H9 (cell line): Measurements from ENCODE around the gene TELO2. TPM values are rescaled to one million over a fixed set of nuclear protein-coding genes. Genes with fewer than 3 reads are reported as not detected.
A peak's percentile ranks its signal among the peaks of the same experiment; 100 is the strongest.

Experiments used
- DNase-seq: peaks from one replicate; pipeline ENCODE4 v3.0.0-alpha.2; 2017
- H2AFZ ChIP-seq: one replicate; pipeline ENCODE4 v1.6.1; 2013; ENCODE audit warnings: mild to moderate bottlenecking, low read length, control low read depth, moderate library complexity
- H2AK5ac ChIP-seq: 2 replicates; pipeline ENCODE4 v1.6.1; 2013; ENCODE audit warnings: low read length, control low read depth, mixed read lengths; ENCODE audit not compliant: insufficient read length
- H2BK120ac ChIP-seq: one replicate; pipeline ENCODE4 v1.6.1; 2013; ENCODE audit warnings: low read depth, mild to moderate bottlenecking, low read length, control low read depth, inconsistent platforms; ENCODE audit not compliant: poor library complexity, severe bottlenecking
- H2BK12ac ChIP-seq: 2 replicates; pipeline ENCODE4 v1.6.1; 2013; ENCODE audit warnings: low read length, control low read depth, mixed read lengths, low read depth; ENCODE audit not compliant: insufficient read length
- H2BK15ac ChIP-seq: 2 replicates; pipeline ENCODE4 v1.6.1; 2013; ENCODE audit warnings: low read depth, low read length, control low read depth
- H2BK20ac ChIP-seq: one replicate; pipeline ENCODE4 v1.6.1; 2013; ENCODE audit warnings: low read depth, mild to moderate bottlenecking, low read length, control low read depth, inconsistent platforms; ENCODE audit not compliant: poor library complexity, severe bottlenecking
- H2BK5ac ChIP-seq: 2 replicates; pipeline ENCODE4 v1.6.1; 2013; ENCODE audit warnings: low read length, control low read depth, mixed read lengths; ENCODE audit not compliant: insufficient read length
- H3K14ac ChIP-seq: 2 replicates; pipeline ENCODE4 v1.6.1; 2013; ENCODE audit warnings: low read length, control low read depth; ENCODE audit not compliant: insufficient read depth
- H3K18ac ChIP-seq: 2 replicates; pipeline ENCODE4 v1.6.1; 2013; ENCODE audit warnings: low read depth, mild to moderate bottlenecking, mixed read lengths, low read length, control low read depth; ENCODE audit not compliant: insufficient read length
- H3K23ac ChIP-seq: 2 replicates; pipeline ENCODE4 v1.6.1; 2013; ENCODE audit warnings: low read length, control low read depth, mixed read lengths, low read depth; ENCODE audit not compliant: insufficient read length
- H3K23me2 ChIP-seq: 2 replicates; pipeline ENCODE4 v1.6.1; 2013; ENCODE audit warnings: low read depth, mild to moderate bottlenecking, mixed read lengths, low read length, control low read depth; ENCODE audit not compliant: insufficient read length, poor library complexity, severe bottlenecking
- H3K27ac ChIP-seq: 2 replicates; pipeline ENCODE4 v1.5.1; 2013; ENCODE audit warnings: low read length, control low read depth, mixed read lengths, low read depth; ENCODE audit not compliant: insufficient read length
- H3K27me3 ChIP-seq: 2 replicates; pipeline ENCODE4 v1.6.1; 2013; ENCODE audit warnings: low read length, control low read depth, inconsistent platforms; ENCODE audit not compliant: insufficient read depth
- H3K4ac ChIP-seq: 2 replicates; pipeline ENCODE4 v1.6.1; 2013; ENCODE audit warnings: low read depth, mild to moderate bottlenecking, control low read depth, inconsistent platforms, low read length, moderate library complexity
- H3K4me1 ChIP-seq: 2 replicates; pipeline ENCODE4 v1.6.1; 2013; ENCODE audit warnings: low read length, control low read depth, inconsistent platforms; ENCODE audit not compliant: insufficient read depth
- H3K4me2 ChIP-seq: 2 replicates; pipeline ENCODE4 v1.6.1; 2013; ENCODE audit warnings: low read length, control low read depth, mixed read lengths; ENCODE audit not compliant: insufficient read length, insufficient read depth
- H3K56ac ChIP-seq: 2 replicates; pipeline ENCODE4 v1.6.1; 2013; ENCODE audit warnings: low read depth, mild to moderate bottlenecking, mixed read lengths, low read length, control low read depth; ENCODE audit not compliant: insufficient read length
- H3K79me1 ChIP-seq: 2 replicates; pipeline ENCODE4 v1.6.1; 2013; ENCODE audit warnings: low read depth, mild to moderate bottlenecking, moderate library complexity, low read length, control low read depth, inconsistent platforms; ENCODE audit not compliant: insufficient read depth, poor library complexity, severe bottlenecking
- H3K79me2 ChIP-seq: 2 replicates; pipeline ENCODE4 v1.6.1; 2013; ENCODE audit warnings: low read length, control low read depth, inconsistent platforms; ENCODE audit not compliant: insufficient read depth
- H3K9ac ChIP-seq: 2 replicates; pipeline ENCODE4 v1.6.1; 2013; ENCODE audit warnings: low read length, control low read depth, mixed read lengths; ENCODE audit not compliant: insufficient read length; ENCODE audit errors: extremely low read depth
- H3K9me3 ChIP-seq: one replicate; pipeline ENCODE4 v1.6.1; 2013; ENCODE audit warnings: low read depth, low read length, inconsistent platforms; ENCODE audit not compliant: control insufficient read depth
- H3T11ph ChIP-seq: one replicate; pipeline ENCODE4 v1.6.1; 2013; ENCODE audit warnings: mild to moderate bottlenecking, low read length, control low read depth, inconsistent platforms
- H4K20me1 ChIP-seq: one replicate; pipeline ENCODE4 v1.6.1; 2013; ENCODE audit not compliant: control insufficient read depth, insufficient read length, insufficient read depth
- H4K5ac ChIP-seq: 2 replicates; pipeline ENCODE4 v1.6.1; 2013; ENCODE audit warnings: low read depth, mild to moderate bottlenecking, mixed read lengths, low read length, control low read depth; ENCODE audit not compliant: insufficient read length
- H4K8ac ChIP-seq: replicated peaks from 2 replicates; pipeline ENCODE4 v1.6.1; 2013; ENCODE audit warnings: low read length, control low read depth, mixed read lengths, low read depth; ENCODE audit not compliant: insufficient read length
- H4K91ac ChIP-seq: 2 replicates; pipeline ENCODE4 v1.6.1; 2013; ENCODE audit warnings: low read depth, mild to moderate bottlenecking, moderate library complexity, mixed read lengths, low read length, control low read depth; ENCODE audit not compliant: insufficient read length
- H3K27ac Mint-ChIP-seq, 3 experiments: 2 replicates in 2 of 3; 3 replicates in 1 of 3; pipeline ENCODE4 v1.8.0; 2020 to 2021; ENCODE audit warnings: mixed read lengths in 3 of 3, mild to moderate bottlenecking in 1 of 3, moderate library complexity in 1 of 3
- H3K27me3 Mint-ChIP-seq: 2 replicates; pipeline ENCODE4 v1.8.0; 2021; ENCODE audit warnings: low read depth, mild to moderate bottlenecking, moderate library complexity, mixed read lengths
- H3K36me3 Mint-ChIP-seq, 3 experiments: 2 replicates in 2 of 3; 3 replicates in 1 of 3; pipeline ENCODE4 v1.8.0; 2020 to 2021; ENCODE audit warnings: low read depth in 3 of 3, mixed read lengths in 3 of 3; ENCODE audit not compliant: insufficient read depth in 1 of 3
- H3K4me1 Mint-ChIP-seq, 2 experiments: 2 replicates each; pipeline ENCODE4 v1.8.0; 2020; ENCODE audit warnings: mixed read lengths in 2 of 2
- H3K4me3 Mint-ChIP-seq, 2 experiments: 2 replicates in 1 of 2; 3 replicates in 1 of 2; pipeline ENCODE4 v1.8.0; 2020 to 2021; ENCODE audit warnings: mild to moderate bottlenecking in 2 of 2, mixed read lengths in 2 of 2, moderate library complexity in 1 of 2
- H3K9me3 Mint-ChIP-seq, 2 experiments: 2 replicates in 1 of 2; 3 replicates in 1 of 2; pipeline ENCODE4 v1.8.0; 2020; ENCODE audit warnings: mild to moderate bottlenecking in 2 of 2, mixed read lengths in 2 of 2, moderate library complexity in 1 of 2
- WGBS: extraction: QIAGEN DNeasy Blood & Tissue Kit; methylation state at CpG from one replicate; pipeline ENCODE4 v1.1.7; 2013; ENCODE audit warnings: missing lambda C conversion rate, low lambda C conversion rate, mixed read lengths; ENCODE audit not compliant: insufficient read length; ENCODE audit errors: extremely low coverage; 5-methylcytosine and 5-hydroxymethylcytosine counted together
- total RNA-seq: library from RNA; stranded (reverse); gene quantifications from 2 replicates; pipeline ENCODE4 v1.2.1, GENCODE V29; 2021
- TF ChIP-seq, protein P1 (sequence below): fragments of 200-600 bp; sonication (generic); conservative IDR thresholded peaks from 3 replicates; pipeline ENCODE4 v1.8.0; 2021; ENCODE audit warnings: antibody characterized with exemption, mild to moderate bottlenecking

Gene TELO2
- total RNA-seq, 1 experiment from 2014 or later: 98.9 TPM

DNA sequence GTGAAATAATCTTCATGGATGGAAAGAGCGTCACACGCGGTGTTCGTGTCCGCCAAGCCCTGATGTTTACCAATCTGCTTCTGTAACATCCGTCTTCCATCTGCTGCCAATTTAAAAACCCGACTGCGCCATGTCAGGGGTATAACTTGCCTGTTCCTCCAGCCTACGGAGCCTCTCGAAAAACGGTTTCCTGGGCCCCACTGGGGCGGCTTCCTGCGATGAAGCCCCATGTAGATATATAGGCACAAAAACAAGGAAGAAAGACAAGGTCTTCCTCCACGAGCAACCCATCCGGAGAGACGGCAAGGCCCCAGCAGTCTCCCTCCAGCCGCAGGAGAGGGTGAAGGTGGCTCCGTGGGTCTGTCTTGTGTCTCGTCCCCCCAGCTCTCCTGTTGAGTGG is 4.5 kb upstream of the TELO2 start, which contains the start of gene PTX4:
TSS of gene PTX4 (minus strand) at position 326 of the 400 bp plus-strand sequence. CDS start at position 291, 35 bp downstream.
- Mint-ChIP-seq H3K4me1 (peaks cover 4 to 7% of the 10 kb centered on the region in 2 experiments), H3K27me3 (peaks cover 25% of the 10 kb centered on the region), H3K9me3 (no peaks in the 10 kb centered on the region), H3K36me3 (no peaks in the 10 kb centered on the region), H3K4me3 (no peak within 1 kb of the TSS), H3K27ac (0 out of 7 replicates have a peak within 1 kb of the TSS, but pooled peaks of 1 of the 3 experiments have one; percentile 39)
- WGBS: no CpG with 5 or more reads among the region's 19 CpGs
- H3K23ac ChIP-seq: no peak within 1 kb of the TSS
- no peak within 1 kb of the TSS for H2BK12ac ChIP-seq
- no peaks in the 10 kb centered on the region for H3K79me1 ChIP-seq
- no peak within 1 kb of the TSS for H2AK5ac ChIP-seq
- no peak within 1 kb of the TSS for H2BK120ac ChIP-seq
- no peak within 1 kb of the TSS for H2AFZ ChIP-seq
- no peaks in the 10 kb centered on the region for H3K79me2 ChIP-seq
- no peak within 1 kb of the TSS for H3K4ac ChIP-seq
- H3T11ph ChIP-seq: no peak within 1 kb of the TSS
- no peak within 1 kb of the TSS for H4K91ac ChIP-seq
- no peaks in the 10 kb centered on the region; the same call in 1 of the 2 replicates for H3K4me1 ChIP-seq
- no peak within 1 kb of the TSS for H3K27ac ChIP-seq
- H3K9me3 ChIP-seq: no peaks in the 10 kb centered on the region
- H2BK20ac ChIP-seq: no peak within 1 kb of the TSS
- no peaks in the 10 kb centered on the region for H4K20me1 ChIP-seq
- H3K56ac ChIP-seq: no peak within 1 kb of the TSS
- DNase-seq: no peak
- no peak within 1 kb of the TSS for H4K5ac ChIP-seq
- H2BK5ac ChIP-seq: no peak within 1 kb of the TSS
- H2BK15ac ChIP-seq: no peak within 1 kb of the TSS; the same call in 1 of the 2 replicates
- TF ChIP-seq, protein P1, sequence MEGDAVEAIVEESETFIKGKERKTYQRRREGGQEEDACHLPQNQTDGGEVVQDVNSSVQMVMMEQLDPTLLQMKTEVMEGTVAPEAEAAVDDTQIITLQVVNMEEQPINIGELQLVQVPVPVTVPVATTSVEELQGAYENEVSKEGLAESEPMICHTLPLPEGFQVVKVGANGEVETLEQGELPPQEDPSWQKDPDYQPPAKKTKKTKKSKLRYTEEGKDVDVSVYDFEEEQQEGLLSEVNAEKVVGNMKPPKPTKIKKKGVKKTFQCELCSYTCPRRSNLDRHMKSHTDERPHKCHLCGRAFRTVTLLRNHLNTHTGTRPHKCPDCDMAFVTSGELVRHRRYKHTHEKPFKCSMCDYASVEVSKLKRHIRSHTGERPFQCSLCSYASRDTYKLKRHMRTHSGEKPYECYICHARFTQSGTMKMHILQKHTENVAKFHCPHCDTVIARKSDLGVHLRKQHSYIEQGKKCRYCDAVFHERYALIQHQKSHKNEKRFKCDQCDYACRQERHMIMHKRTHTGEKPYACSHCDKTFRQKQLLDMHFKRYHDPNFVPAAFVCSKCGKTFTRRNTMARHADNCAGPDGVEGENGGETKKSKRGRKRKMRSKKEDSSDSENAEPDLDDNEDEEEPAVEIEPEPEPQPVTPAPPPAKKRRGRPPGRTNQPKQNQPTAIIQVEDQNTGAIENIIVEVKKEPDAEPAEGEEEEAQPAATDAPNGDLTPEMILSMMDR: no peak
- no peak within 1 kb of the TSS for H3K9ac ChIP-seq
- H4K8ac ChIP-seq: no peak within 1 kb of the TSS
- no peak within 1 kb of the TSS for H3K14ac ChIP-seq
- no peak within 1 kb of the TSS for H3K4me2 ChIP-seq
- H3K18ac ChIP-seq: no peak within 1 kb of the TSS
- peaks cover 3% of the 10 kb centered on the region for H3K23me2 ChIP-seq
- no peaks in the 10 kb centered on the region for H3K27me3 ChIP-seq
